Keratinocyte (primary cell): ENCODE results near the gene RNF4. TPM values are rescaled to one million over a fixed set of nuclear protein-coding genes. Genes with fewer than 3 reads are reported as not detected.

Experiments
- DNase-seq: peaks from one replicate; pipeline ENCODE4 v3.0.0-alpha.2; 2011; ENCODE audit warnings: low read depth, missing footprints, low spot score
- FAIRE-seq: peaks from 2 replicates; lab custom pipeline; 2011; peaks lifted over from hg19 to GRCh38; lab: Jason Lieb, UNC
- H2AFZ ChIP-seq: 2 replicates; pipeline ENCODE4 v1.6.0; 2012; ENCODE audit warnings: low read length, control low read depth, inconsistent platforms; ENCODE audit not compliant: control insufficient read depth
- H3K27ac ChIP-seq: 2 replicates; pipeline ENCODE4 v1.5.1; 2011; ENCODE audit warnings: low read length; ENCODE audit not compliant: control insufficient read depth, insufficient read depth
- H3K27me3 ChIP-seq: 3 replicates; pipeline ENCODE4 v1.6.0; 2011; ENCODE audit warnings: low read length; ENCODE audit not compliant: control insufficient read depth, insufficient read depth; ENCODE audit errors: extremely low read depth
- H3K36me3 ChIP-seq, 2 experiments: 2 replicates in 1 of 2; 3 replicates in 1 of 2; pipeline ENCODE4 v1.5.1; 2011; ENCODE audit warnings: low read length in 2 of 2, mild to moderate bottlenecking in 1 of 2; ENCODE audit not compliant: control insufficient read depth in 2 of 2, insufficient read depth in 2 of 2; ENCODE audit errors: extremely low read depth in 1 of 2
- H3K4me1 ChIP-seq: 3 replicates; pipeline ENCODE4 v1.5.1; 2011; ENCODE audit warnings: low read length; ENCODE audit not compliant: control insufficient read depth, insufficient read depth; ENCODE audit errors: extremely low read depth
- H3K4me2 ChIP-seq: 3 replicates; pipeline ENCODE4 v1.6.0; 2011; ENCODE audit warnings: low read depth, low read length; ENCODE audit not compliant: control insufficient read depth, insufficient read depth; ENCODE audit errors: extremely low read depth
- H3K4me3 ChIP-seq, 3 experiments: fragments of 200-600 bp in 1 of 3; sonication (generic) in 1 of 3; 2 replicates in 2 of 3; 3 replicates in 1 of 3; pipeline ENCODE4 v1.5.1; 2011 to 2016; ENCODE audit warnings: low read length in 3 of 3, mild to moderate bottlenecking in 3 of 3, control low read depth in 2 of 3, inconsistent platforms in 1 of 3, low read depth in 1 of 3, mixed read lengths in 1 of 3, mixed run types in 1 of 3, moderate library complexity in 1 of 3; ENCODE audit not compliant: control insufficient read depth in 2 of 3, insufficient read depth in 2 of 3; ENCODE audit errors: extremely low read depth in 1 of 3
- H3K79me2 ChIP-seq: 2 replicates; pipeline ENCODE4 v1.6.0; 2012; ENCODE audit warnings: low read length; ENCODE audit not compliant: control insufficient read depth, insufficient read depth
- H3K9ac ChIP-seq: 3 replicates; pipeline ENCODE4 v1.6.0; 2011; ENCODE audit warnings: low read length; ENCODE audit not compliant: control insufficient read depth, insufficient read depth; ENCODE audit errors: extremely low read depth
- H3K9me1 ChIP-seq: 3 replicates; pipeline ENCODE4 v1.6.0; 2011; ENCODE audit warnings: low read length; ENCODE audit not compliant: control insufficient read depth, insufficient read depth; ENCODE audit errors: extremely low read depth
- H3K9me3 ChIP-seq: 2 replicates; pipeline ENCODE4 v1.5.1; 2012; ENCODE audit warnings: low read depth, low read length; ENCODE audit not compliant: control insufficient read depth
- H4K20me1 ChIP-seq: 3 replicates; pipeline ENCODE4 v1.6.0; 2011; ENCODE audit warnings: low read length; ENCODE audit not compliant: control insufficient read depth, insufficient read depth; ENCODE audit errors: extremely low read depth
- CTCF ChIP-seq, 3 experiments: IDR thresholded peaks in 1 of 3; conservative IDR thresholded peaks in 1 of 3; optimal IDR thresholded peaks in 1 of 3; 2 replicates in 2 of 3; 3 replicates in 1 of 3; pipeline versions ENCODE3 to v1.5.1; 2011; ENCODE audit warnings: low read length in 3 of 3, mild to moderate bottlenecking in 3 of 3, moderate library complexity in 2 of 3, control low read depth in 1 of 3, inconsistent platforms in 1 of 3; ENCODE audit not compliant: insufficient read depth in 2 of 3; ENCODE audit errors: extremely low read depth in 1 of 3
- EZH2 ChIP-seq: IDR thresholded peaks from one replicate; pipeline ENCODE4 v1.6.1; 2012; ENCODE audit warnings: inconsistent platforms, mild to moderate bottlenecking, low read length, moderate library complexity
- dilution Hi-C: fragments of 300-500 bp; cut with MboI; formaldehyde crosslinking; loops from one replicate; pipeline ENCODE4 v1.7.0; 2020; ENCODE audit warnings: low sequenced_read_pairs; ENCODE audit not compliant: extremely low pct_ligation_motif_present
- polyA plus RNA-seq, 5 experiments: library from polyadenylated mRNA; depleted of rRNA in 3 of 5; stranded (reverse) in 3 of 5; stranded (forward) in 1 of 5; unstranded in 1 of 5; fragments of >200 nt; gene quantifications; 1 replicate in 1 of 5; 2 replicates in 3 of 5; 3 replicates in 1 of 5; pipeline versions ENCODE4 v1.2.1 to v1.2.3, GENCODE V29; 2011 to 2012; ENCODE audit warnings: missing spikeins in 2 of 5, low read depth in 1 of 5, low replicate concordance in 1 of 5

Gene RNF4
- polyA plus RNA-seq, 1 donor (not counting 4 experiments of a cell fraction or from before 2014, with no cell fraction given), result 63.6 TPM

- DNase-seq, result no peak
- TF ChIP-seq CTCF (optimal IDR thresholded peaks at IDR 0.05 in 1 of 3, IDR thresholded peaks at IDR 0.05 in 1 of 3, conservative IDR thresholded peaks at IDR 0.05 in 1 of 3; ENCODE audit: extremely low read depth in 1 of 3, insufficient read depth in 2 of 3, low read length in 3 of 3) (no peak), EZH2 (no peak)
- Histone ChIP-seq H3K4me3 (no peak overlapping the region), H3K9ac (no peak overlapping the region), H3K27ac (no peak overlapping the region), H3K9me3 (no peaks in the 10 kb centered on the region), H3K4me1 (no peaks in the 10 kb centered on the region), H3K27me3 (peaks cover 9% of the 10 kb centered on the region), H3K79me2 (no peaks in the 10 kb centered on the region), H4K20me1 (no peaks in the 10 kb centered on the region), H3K36me3 (no peaks in the 10 kb centered on the region), H2AFZ (no peak overlapping the region), H3K9me1 (no peaks in the 10 kb centered on the region), H3K4me2 (no peak overlapping the region)
- dilution Hi-C loops, result no loop called here
- no peak for FAIRE-seq
These were observed 19.9 kb upstream of the RNF4 start for GRCh38 chr4:2449051-2449450.

GRCh38 chr4:2449511-2450392, 19.2 kb upstream of the RNF4 start:
- TF ChIP-seq CTCF (optimal IDR thresholded peaks at IDR 0.05 in 1 of 3, IDR thresholded peaks at IDR 0.05 in 1 of 3, conservative IDR thresholded peaks at IDR 0.05 in 1 of 3; ENCODE audit: extremely low read depth in 1 of 3, insufficient read depth in 2 of 3, low read length in 3 of 3) (no peak), EZH2 (no peak)
- Histone ChIP-seq H3K36me3 (no peaks in the 10 kb centered on the region), H3K4me3 (no peak overlapping the region), H3K4me2 (no peak overlapping the region), H3K79me2 (no peaks in the 10 kb centered on the region), H3K9ac (no peak overlapping the region), H3K4me1 (no peaks in the 10 kb centered on the region), H2AFZ (no peak overlapping the region), H4K20me1 (no peaks in the 10 kb centered on the region), H3K9me1 (no peaks in the 10 kb centered on the region), H3K27me3 (peaks cover 9% of the 10 kb centered on the region), H3K27ac (no peak overlapping the region), H3K9me3 (no peaks in the 10 kb centered on the region)
- DNase-seq (no peak), FAIRE-seq (no peak)
- dilution Hi-C loops, result no loop called here
